ENCODE results near the gene CACNA2D3. TPM values are rescaled to one million over a fixed set of nuclear protein-coding genes. Genes with fewer than 3 reads are reported as not detected.
A peak's percentile ranks its signal among the peaks of the same experiment; 100 is the strongest.

The CACNA2D3 gene
- total and polyA plus RNA-seq, 2 experiments from 2014 or later: 1.1 to 2.5 TPM

DNA sequence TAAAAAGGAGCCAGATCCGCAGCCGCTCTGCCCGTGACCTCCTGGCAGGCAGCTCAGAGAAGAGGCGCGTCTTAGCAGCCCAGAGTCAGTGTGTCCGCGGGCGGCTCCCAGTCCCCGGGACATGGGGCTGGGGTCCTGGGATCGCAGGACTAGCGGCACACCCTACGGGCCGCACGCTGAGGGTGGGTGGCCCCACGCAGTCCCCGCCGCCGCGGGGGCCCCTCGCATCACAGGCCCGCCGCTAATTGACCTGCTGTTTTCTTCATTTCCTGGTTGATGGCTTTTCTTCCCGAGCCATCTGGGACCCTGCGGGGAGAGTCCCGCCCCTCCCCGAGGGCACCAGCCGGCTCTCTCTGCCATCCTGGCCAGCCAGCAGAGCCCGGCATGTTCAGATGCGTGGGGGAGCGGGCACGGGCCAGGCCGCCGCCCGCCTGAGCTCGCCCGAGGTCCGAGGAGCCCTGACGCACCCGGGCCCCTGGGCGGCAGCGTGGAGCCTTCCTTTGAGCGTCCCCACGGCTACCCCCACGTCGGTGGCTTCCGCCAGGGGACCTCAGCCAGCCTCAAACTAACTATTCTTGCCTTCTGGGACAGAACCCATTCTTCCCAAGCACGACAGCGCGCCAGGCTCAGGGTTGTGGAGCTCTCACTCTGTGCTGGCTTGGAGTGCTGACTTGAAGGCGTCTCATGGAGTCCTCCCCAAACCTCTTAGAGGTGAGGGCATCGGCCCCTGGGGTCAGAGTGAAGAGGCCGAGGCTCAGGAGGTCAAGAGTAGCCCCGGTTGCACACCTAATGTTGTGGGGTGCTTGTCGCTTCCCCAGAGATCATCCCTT, 34.6 kb upstream of the CACNA2D3 start:
- Histone ChIP-seq H3K4me1 (ENCODE audit: insufficient read depth) (peaks cover 3% of the 10 kb centered on the region), H3K79me2 (no peaks in the 10 kb centered on the region), H3K27me3 (peaks cover 67% of the 10 kb centered on the region), H3K4me3 (peak overlapping the region; percentile 13), H3K9me3 (ENCODE audit: low read depth) (no peaks in the 10 kb centered on the region), H2AFZ (no peak overlapping the region), H3K9me2 (replicated peaks; ENCODE audit: insufficient read depth) (no peaks in the 10 kb centered on the region), H3K36me3 (replicated peaks; ENCODE audit: insufficient read depth, low read depth) (no peaks in the 10 kb centered on the region), H3K4me2 (peak overlapping the region; percentile 82), H4K20me1 (ENCODE audit: insufficient read depth, poor library complexity, severe bottlenecking) (no peaks in the 10 kb centered on the region), H3K27ac (no peak overlapping the region)
- no peak for TF ChIP-seq EZH2phosphoT487 (IDR thresholded peaks at IDR 0.05; ENCODE audit: low read depth, severe bottlenecking, unreplicated experiment)
- TF ChIP-seq EZH2 (IDR thresholded peaks at IDR 0.05; ENCODE audit: borderline replicate concordance): peak; percentile 45
- 24% methylated on average over 48 of the region's 54 CpGs for WGBS (ENCODE audit: low lambda C conversion rate, missing lambda C conversion rate)
- DNase-seq (ENCODE audit: low spot score): peak; percentile 39

DNA sequence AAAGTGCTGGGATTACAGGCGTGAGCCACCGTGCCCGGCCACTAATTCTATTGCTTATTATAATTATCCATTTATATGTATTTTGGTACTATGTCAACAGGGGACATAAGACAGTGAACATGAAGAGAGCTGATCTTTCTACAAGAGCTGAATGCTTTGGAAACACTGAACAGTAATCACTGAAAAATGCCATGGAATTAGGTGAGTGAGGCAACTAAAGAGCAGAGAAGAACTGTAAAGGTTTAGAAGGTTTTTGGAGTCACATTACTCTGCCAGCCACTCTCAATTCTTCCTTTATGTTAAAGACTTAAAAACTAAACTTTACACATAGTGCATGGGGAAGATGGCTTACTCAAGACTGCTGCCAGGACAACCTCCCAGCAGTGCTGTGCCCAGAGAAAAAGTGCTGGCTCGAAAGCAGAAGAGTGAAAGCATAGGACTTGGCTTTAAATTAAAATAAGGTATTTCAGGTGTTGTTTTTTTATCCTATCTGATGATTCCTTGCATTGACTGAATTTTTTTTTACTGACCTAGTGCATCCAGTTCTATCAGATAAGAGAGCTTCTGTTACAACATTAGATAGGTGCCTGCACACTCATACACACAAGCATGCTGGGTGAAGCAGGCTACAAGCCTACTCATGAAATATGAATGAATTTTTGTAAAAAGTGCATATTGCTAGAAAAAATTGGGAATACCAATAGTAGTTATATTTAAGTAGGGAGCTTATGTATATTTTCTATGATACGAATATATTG, 28.7 kb upstream of the CACNA2D3 start:
- no peak overlapping the region for H2AFZ ChIP-seq
- WGBS (ENCODE audit: low lambda C conversion rate, missing lambda C conversion rate): 85% methylated on average over 5 of the region's 5 CpGs
- H3K79me2 ChIP-seq: no peaks in the 10 kb centered on the region
- no peak for TF ChIP-seq EZH2phosphoT487 (IDR thresholded peaks at IDR 0.05; ENCODE audit: low read depth, severe bottlenecking, unreplicated experiment)
- TF ChIP-seq, protein P1, sequence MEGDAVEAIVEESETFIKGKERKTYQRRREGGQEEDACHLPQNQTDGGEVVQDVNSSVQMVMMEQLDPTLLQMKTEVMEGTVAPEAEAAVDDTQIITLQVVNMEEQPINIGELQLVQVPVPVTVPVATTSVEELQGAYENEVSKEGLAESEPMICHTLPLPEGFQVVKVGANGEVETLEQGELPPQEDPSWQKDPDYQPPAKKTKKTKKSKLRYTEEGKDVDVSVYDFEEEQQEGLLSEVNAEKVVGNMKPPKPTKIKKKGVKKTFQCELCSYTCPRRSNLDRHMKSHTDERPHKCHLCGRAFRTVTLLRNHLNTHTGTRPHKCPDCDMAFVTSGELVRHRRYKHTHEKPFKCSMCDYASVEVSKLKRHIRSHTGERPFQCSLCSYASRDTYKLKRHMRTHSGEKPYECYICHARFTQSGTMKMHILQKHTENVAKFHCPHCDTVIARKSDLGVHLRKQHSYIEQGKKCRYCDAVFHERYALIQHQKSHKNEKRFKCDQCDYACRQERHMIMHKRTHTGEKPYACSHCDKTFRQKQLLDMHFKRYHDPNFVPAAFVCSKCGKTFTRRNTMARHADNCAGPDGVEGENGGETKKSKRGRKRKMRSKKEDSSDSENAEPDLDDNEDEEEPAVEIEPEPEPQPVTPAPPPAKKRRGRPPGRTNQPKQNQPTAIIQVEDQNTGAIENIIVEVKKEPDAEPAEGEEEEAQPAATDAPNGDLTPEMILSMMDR (IDR thresholded peaks at IDR 0.05; ENCODE audit: poor library complexity): no peak
- TF ChIP-seq EZH2 (IDR thresholded peaks at IDR 0.05; ENCODE audit: borderline replicate concordance): no peak
- H3K4me3 ChIP-seq: no peak overlapping the region
- no peak overlapping the region for H3K4me2 ChIP-seq
- H3K27ac ChIP-seq: no peak overlapping the region
- H3K36me3 ChIP-seq (replicated peaks; ENCODE audit: insufficient read depth, low read depth): no peaks in the 10 kb centered on the region
- no peaks in the 10 kb centered on the region for H3K9me3 ChIP-seq (ENCODE audit: low read depth)
- H4K20me1 ChIP-seq (ENCODE audit: insufficient read depth, poor library complexity, severe bottlenecking): no peaks in the 10 kb centered on the region
- DNase-seq (ENCODE audit: low spot score): no peak
- H3K9me2 ChIP-seq (replicated peaks; ENCODE audit: insufficient read depth): no peaks in the 10 kb centered on the region
- H3K4me1 ChIP-seq (ENCODE audit: insufficient read depth): no peaks in the 10 kb centered on the region
- peaks cover 15% of the 10 kb centered on the region for H3K27me3 ChIP-seq

DNA sequence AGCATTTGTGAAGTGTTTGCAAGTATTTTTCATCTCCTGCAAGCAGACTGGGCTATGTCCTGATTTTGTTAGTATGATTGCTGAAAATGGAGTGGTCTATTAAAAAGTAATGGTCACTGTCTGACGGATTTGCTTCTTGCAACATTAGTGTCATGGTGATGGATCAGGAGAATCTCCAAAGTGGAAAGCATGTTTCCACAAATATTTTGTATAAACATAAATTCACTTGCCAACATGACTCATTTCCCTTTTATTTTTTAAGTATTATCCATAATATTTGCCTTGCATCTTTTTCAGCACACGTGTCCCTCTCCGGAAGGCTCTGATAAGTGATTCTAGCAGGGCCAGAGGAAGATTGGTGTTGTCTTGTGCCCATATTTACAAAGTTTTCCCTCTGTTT, 27.4 kb upstream of the CACNA2D3 start:
- no peak overlapping the region for H2AFZ ChIP-seq
- H3K27me3 ChIP-seq: peaks cover 4% of the 10 kb centered on the region
- H3K4me2 ChIP-seq: no peak overlapping the region
- 88% methylated on average over 3 of the region's 3 CpGs for WGBS (ENCODE audit: low lambda C conversion rate, missing lambda C conversion rate)
- H3K9me2 ChIP-seq (replicated peaks; ENCODE audit: insufficient read depth): no peaks in the 10 kb centered on the region
- no peaks in the 10 kb centered on the region for H3K4me1 ChIP-seq (ENCODE audit: insufficient read depth)
- DNase-seq (ENCODE audit: low spot score): no peak
- H3K9me3 ChIP-seq (ENCODE audit: low read depth): no peaks in the 10 kb centered on the region
- H3K79me2 ChIP-seq: no peaks in the 10 kb centered on the region
- no peak for TF ChIP-seq EZH2phosphoT487 (IDR thresholded peaks at IDR 0.05; ENCODE audit: low read depth, severe bottlenecking, unreplicated experiment)
- no peak for TF ChIP-seq EZH2 (IDR thresholded peaks at IDR 0.05; ENCODE audit: borderline replicate concordance)
- TF ChIP-seq, protein P1 (IDR thresholded peaks at IDR 0.05; ENCODE audit: poor library complexity): no peak
- no peaks in the 10 kb centered on the region for H3K36me3 ChIP-seq (replicated peaks; ENCODE audit: insufficient read depth, low read depth)
- H3K4me3 ChIP-seq: no peak overlapping the region
- H4K20me1 ChIP-seq (ENCODE audit: insufficient read depth, poor library complexity, severe bottlenecking): no peaks in the 10 kb centered on the region
- no peak overlapping the region for H3K27ac ChIP-seq

DNA sequence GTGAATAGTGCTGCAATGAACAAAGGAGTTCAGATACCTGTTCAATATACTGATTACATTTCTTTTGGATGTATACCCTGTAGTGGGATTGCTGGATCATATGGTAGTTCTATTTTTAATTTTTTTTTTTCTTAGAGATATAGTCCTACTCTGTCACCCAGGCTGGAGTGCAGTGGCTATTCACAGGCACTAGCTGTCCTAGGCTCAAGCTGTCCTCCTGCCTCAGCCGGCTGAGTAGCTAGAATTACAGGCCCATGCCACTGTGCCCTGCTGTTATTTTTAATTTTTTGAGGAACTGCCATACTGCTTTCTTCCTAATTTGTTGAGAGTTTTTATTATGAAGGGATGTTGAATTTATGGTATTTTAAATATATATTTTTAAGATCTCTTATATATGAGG, 23.0 kb upstream of the CACNA2D3 start:
- H4K20me1 ChIP-seq (ENCODE audit: insufficient read depth, poor library complexity, severe bottlenecking): no peaks in the 10 kb centered on the region
- H2AFZ ChIP-seq: no peak overlapping the region
- TF ChIP-seq EZH2phosphoT487 (IDR thresholded peaks at IDR 0.05; ENCODE audit: low read depth, severe bottlenecking, unreplicated experiment) (no peak), EZH2 (IDR thresholded peaks at IDR 0.05; ENCODE audit: borderline replicate concordance) (no peak)
- TF ChIP-seq, protein P1 (IDR thresholded peaks at IDR 0.05; ENCODE audit: poor library complexity): no peak
- no peak overlapping the region for H3K4me2 ChIP-seq
- no peaks in the 10 kb centered on the region for H3K4me1 ChIP-seq (ENCODE audit: insufficient read depth)
- no peak overlapping the region for H3K4me3 ChIP-seq
- no peaks in the 10 kb centered on the region for H3K36me3 ChIP-seq (replicated peaks; ENCODE audit: insufficient read depth, low read depth)
- H3K9me2 ChIP-seq (replicated peaks; ENCODE audit: insufficient read depth): no peaks in the 10 kb centered on the region
- no peaks in the 10 kb centered on the region for H3K79me2 ChIP-seq
- no peaks in the 10 kb centered on the region for H3K9me3 ChIP-seq (ENCODE audit: low read depth)
- H3K27me3 ChIP-seq: peaks cover 15% of the 10 kb centered on the region
- DNase-seq (ENCODE audit: low spot score): no peak
- H3K27ac ChIP-seq: no peak overlapping the region
- WGBS (ENCODE audit: low lambda C conversion rate, missing lambda C conversion rate): 94% methylated on average over 1 of the region's 1 CpG

Data from hepatocyte (in vitro differentiated cells).